ENCODE measurements around the gene KRTAP10-10.

The KRTAP10-10 gene

DNA sequence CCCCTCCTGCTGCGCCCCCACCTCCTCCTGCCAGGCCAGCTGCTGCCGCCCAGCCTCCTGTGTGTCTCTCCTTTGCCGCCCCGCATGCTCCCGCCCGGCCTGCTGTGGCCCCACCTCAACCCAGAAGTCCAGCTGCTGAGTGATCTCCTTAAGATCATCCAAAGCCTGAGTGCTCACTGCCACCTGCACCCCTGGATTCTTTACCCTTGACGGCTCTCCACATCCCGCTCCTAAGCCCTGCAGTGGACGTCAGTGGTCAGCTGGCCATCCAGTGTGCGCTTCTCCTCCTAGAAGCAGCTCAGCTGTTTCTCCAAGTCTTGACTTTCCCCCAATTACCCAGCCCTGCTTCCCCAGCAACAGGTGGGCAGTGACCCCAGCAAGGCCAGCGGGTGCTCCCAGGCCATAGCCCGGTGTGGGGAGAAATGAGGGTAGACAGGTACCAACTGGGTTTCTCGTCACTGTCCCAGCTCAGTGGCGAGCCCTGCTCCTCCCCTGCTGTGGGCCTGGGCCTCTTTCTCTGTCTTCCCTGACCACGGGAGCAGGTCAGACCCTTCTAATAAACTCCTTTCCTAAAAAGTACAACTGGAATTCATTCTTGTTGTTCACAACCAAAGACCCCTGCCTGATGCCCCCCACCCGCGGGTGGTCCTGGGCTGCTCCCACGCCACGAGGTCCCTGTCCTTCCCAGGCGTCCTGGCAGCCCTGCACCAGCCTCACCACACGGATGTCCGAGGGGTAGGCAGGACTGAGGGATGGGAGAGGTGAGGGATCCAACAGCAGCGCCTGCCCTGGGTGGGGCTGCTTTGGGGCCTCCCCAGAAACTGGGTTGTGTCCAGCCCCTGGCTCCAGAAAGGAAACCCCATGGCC is 35.3 kb upstream of the KRTAP10-10 start:
- H4K8ac ChIP-seq (ENCODE audit: low read depth, low read length), result no peak overlapping the region
- H2AFZ ChIP-seq (ENCODE audit: low read length), result peak overlapping the region; percentile 26
- H2BK15ac ChIP-seq (ENCODE audit: low read length), result peak overlapping the region; percentile 96
- H3K27ac ChIP-seq (replicated peaks; ENCODE audit: low read length), result no peak overlapping the region
- peak overlapping the region; percentile 97 for H3K14ac ChIP-seq (ENCODE audit: low read length)
- DNase-seq (ENCODE audit: low spot score), result no peak
- H2AK5ac ChIP-seq (ENCODE audit: low read depth, low read length), result peak overlapping the region; percentile 78
- peaks cover 1% of the 10 kb centered on the region in 2 donors for H3K4me1 ChIP-seq (ENCODE audit: control insufficient read depth in 2 of 2, insufficient read depth in 1 of 2, low read depth in 1 of 2, low read length in 2 of 2)
- H3K4me3 ChIP-seq (ENCODE audit: low read length in 2 of 2), result no peak overlapping the region
- H3K4ac ChIP-seq (ENCODE audit: low read length), result peak overlapping the region; percentile 42
- no peak overlapping the region for H2BK5ac ChIP-seq (ENCODE audit: low read length)
- H3K9me3 ChIP-seq (replicated peaks in 1 of 2; ENCODE audit: control insufficient read depth in 2 of 2, insufficient read depth in 1 of 2, low read depth in 1 of 2, low read length in 2 of 2), result peaks cover 4 to 5% of the 10 kb centered on the region in 2 donors
- H2BK12ac ChIP-seq (ENCODE audit: low read length), result peak overlapping the region; percentile 98
- peak overlapping the region; percentile 27 for H3K23ac ChIP-seq (ENCODE audit: low read depth, low read length, poor library complexity)
- H2BK120ac ChIP-seq (ENCODE audit: low read depth, low read length), result no peak overlapping the region
- H3K27me3 ChIP-seq (ENCODE audit: control insufficient read depth in 3 of 3, insufficient read depth in 3 of 3, low read depth in 1 of 3, low read length in 3 of 3), result peaks cover 0 to 4% (median 0%) of the 10 kb centered on the region in 3 experiments
- H4K91ac ChIP-seq (ENCODE audit: low read depth, low read length, poor library complexity), result peak overlapping the region; percentile 53
- H3K18ac ChIP-seq (ENCODE audit: low read length), result peak overlapping the region; percentile 84
- no CpG with 5 or more reads among the region's 23 CpGs for WGBS, 2 donors (ENCODE audit: extremely low coverage in 2 of 2, insufficient read length in 2 of 2, insufficient replicate concordance in 1 of 2)
- H3K9ac ChIP-seq (ENCODE audit: low read depth, low read length, poor library complexity), result peak overlapping the region; percentile 32
- H3K4me2 ChIP-seq (ENCODE audit: insufficient read depth, low read length, poor library complexity, severe bottlenecking), result no peak overlapping the region
- no peaks in the 10 kb centered on the region for H3K79me1 ChIP-seq (ENCODE audit: low read depth, low read length)
- no peaks in the 10 kb centered on the region for H3K36me3 ChIP-seq (replicated peaks in 1 of 2; ENCODE audit: control insufficient read depth in 2 of 2, insufficient read depth in 2 of 2, low read length in 2 of 2)

GRCh38 chr21:44602463-44602850 is 34.7 kb upstream of the KRTAP10-10 start:
- peak overlapping the region; percentile 78 for H2AK5ac ChIP-seq (ENCODE audit: low read depth, low read length)
- peak overlapping the region; percentile 65 for H3K18ac ChIP-seq (ENCODE audit: low read length)
- H3K9ac ChIP-seq (ENCODE audit: low read depth, low read length, poor library complexity), result no peak overlapping the region
- H3K27ac ChIP-seq (replicated peaks; ENCODE audit: low read length), result no peak overlapping the region
- H3K4ac ChIP-seq (ENCODE audit: low read length), result no peak overlapping the region
- H2AFZ ChIP-seq (ENCODE audit: low read length), result peak overlapping the region; percentile 26
- no peak overlapping the region for H4K8ac ChIP-seq (ENCODE audit: low read depth, low read length)
- no peak overlapping the region for H2BK15ac ChIP-seq (ENCODE audit: low read length)
- H4K91ac ChIP-seq (ENCODE audit: low read depth, low read length, poor library complexity), result no peak overlapping the region
- H2BK120ac ChIP-seq (ENCODE audit: low read depth, low read length), result no peak overlapping the region
- no peaks in the 10 kb centered on the region for H3K79me1 ChIP-seq (ENCODE audit: low read depth, low read length)
- H3K14ac ChIP-seq (ENCODE audit: low read length), result no peak overlapping the region
- no peak overlapping the region for H3K4me3 ChIP-seq (ENCODE audit: low read length in 2 of 2)
- H3K27me3 ChIP-seq (ENCODE audit: control insufficient read depth in 3 of 3, insufficient read depth in 3 of 3, low read depth in 1 of 3, low read length in 3 of 3), result peaks cover 0 to 4% (median 0%) of the 10 kb centered on the region in 3 experiments
- no peaks in the 10 kb centered on the region for H3K36me3 ChIP-seq (replicated peaks in 1 of 2; ENCODE audit: control insufficient read depth in 2 of 2, insufficient read depth in 2 of 2, low read length in 2 of 2)
- no CpG with 5 or more reads among the region's 21 CpGs for WGBS, 2 donors (ENCODE audit: extremely low coverage in 2 of 2, insufficient read length in 2 of 2, insufficient replicate concordance in 1 of 2)
- H2BK12ac ChIP-seq (ENCODE audit: low read length), result no peak overlapping the region
- H3K23ac ChIP-seq (ENCODE audit: low read depth, low read length, poor library complexity), result peak overlapping the region; percentile 10
- no peak overlapping the region for H2BK5ac ChIP-seq (ENCODE audit: low read length)
- DNase-seq (ENCODE audit: low spot score), result no peak
- H3K9me3 ChIP-seq (replicated peaks in 1 of 2; ENCODE audit: control insufficient read depth in 2 of 2, insufficient read depth in 1 of 2, low read depth in 1 of 2, low read length in 2 of 2), result peaks cover 4 to 5% of the 10 kb centered on the region in 2 donors
- no peak overlapping the region for H3K4me2 ChIP-seq (ENCODE audit: insufficient read depth, low read length, poor library complexity, severe bottlenecking)
- H3K4me1 ChIP-seq (ENCODE audit: control insufficient read depth in 2 of 2, insufficient read depth in 1 of 2, low read depth in 1 of 2, low read length in 2 of 2), result peaks cover 1% of the 10 kb centered on the region in 2 donors

DNA sequence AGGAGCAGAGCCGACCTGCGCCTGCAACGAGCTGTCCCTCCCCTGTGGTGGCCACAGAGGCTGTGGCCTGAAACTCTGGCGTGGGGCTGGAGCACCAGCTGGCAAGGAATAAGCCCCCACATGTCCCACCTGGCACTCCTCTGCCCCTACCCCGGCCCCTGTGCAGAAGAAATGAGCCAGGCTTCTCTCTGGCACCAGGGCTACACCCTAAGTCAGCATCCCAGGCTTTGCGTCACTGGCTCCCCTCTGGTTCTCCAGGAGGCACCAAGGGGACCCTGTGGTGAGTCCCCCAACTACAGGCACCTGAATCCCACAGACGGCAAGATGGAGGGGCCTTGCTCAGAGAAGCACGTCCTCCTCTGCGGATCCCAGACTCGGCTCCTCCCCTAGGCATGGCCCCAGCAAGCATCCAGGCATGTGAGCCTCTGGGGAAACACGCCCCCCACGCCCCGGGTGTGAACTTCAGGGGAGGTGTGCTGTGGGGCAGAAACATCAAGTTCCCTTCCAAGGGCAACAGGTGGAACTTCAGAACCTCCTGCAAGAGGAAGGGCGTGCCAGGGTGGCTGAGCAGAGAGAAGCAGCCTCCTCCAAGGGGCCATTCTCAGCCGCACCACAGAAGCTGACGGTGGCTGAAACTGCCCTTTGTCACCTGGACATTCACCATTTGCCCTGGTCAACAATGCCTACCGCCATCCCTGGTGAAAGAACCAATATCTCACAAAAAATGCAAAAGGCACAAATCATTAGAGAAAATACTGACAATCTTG is 33.9 kb upstream of the KRTAP10-10 start:
- no CpG with 5 or more reads among the region's 17 CpGs for WGBS, 2 donors (ENCODE audit: extremely low coverage in 2 of 2, insufficient read length in 2 of 2, insufficient replicate concordance in 1 of 2)
- no peak for DNase-seq (ENCODE audit: low spot score)
- H3K4ac ChIP-seq (ENCODE audit: low read length), result peak overlapping the region; percentile 44
- H3K4me3 ChIP-seq (ENCODE audit: low read length in 2 of 2), result no peak overlapping the region
- H2AK5ac ChIP-seq (ENCODE audit: low read depth, low read length), result peak overlapping the region; percentile 58
- H2BK120ac ChIP-seq (ENCODE audit: low read depth, low read length), result peak overlapping the region; percentile 5
- H3K9ac ChIP-seq (ENCODE audit: low read depth, low read length, poor library complexity), result no peak overlapping the region
- H2BK5ac ChIP-seq (ENCODE audit: low read length), result peak overlapping the region; percentile 39
- no peaks in the 10 kb centered on the region for H3K79me1 ChIP-seq (ENCODE audit: low read depth, low read length)
- H3K4me1 ChIP-seq (ENCODE audit: control insufficient read depth in 2 of 2, insufficient read depth in 1 of 2, low read depth in 1 of 2, low read length in 2 of 2), result peaks cover 0 to 1% of the 10 kb centered on the region in 2 donors
- peaks cover 4 to 5% of the 10 kb centered on the region in 2 donors for H3K9me3 ChIP-seq (replicated peaks in 1 of 2; ENCODE audit: control insufficient read depth in 2 of 2, insufficient read depth in 1 of 2, low read depth in 1 of 2, low read length in 2 of 2)
- H4K8ac ChIP-seq (ENCODE audit: low read depth, low read length), result no peak overlapping the region
- no peak overlapping the region for H3K14ac ChIP-seq (ENCODE audit: low read length)
- no peak overlapping the region for H3K27ac ChIP-seq (replicated peaks; ENCODE audit: low read length)
- H3K4me2 ChIP-seq (ENCODE audit: insufficient read depth, low read length, poor library complexity, severe bottlenecking), result no peak overlapping the region
- peak overlapping the region; percentile 31 for H3K23ac ChIP-seq (ENCODE audit: low read depth, low read length, poor library complexity)
- H3K36me3 ChIP-seq (replicated peaks in 1 of 2; ENCODE audit: control insufficient read depth in 2 of 2, insufficient read depth in 2 of 2, low read length in 2 of 2), result no peaks in the 10 kb centered on the region
- no peak overlapping the region for H2AFZ ChIP-seq (ENCODE audit: low read length)
- no peak overlapping the region for H4K91ac ChIP-seq (ENCODE audit: low read depth, low read length, poor library complexity)
- H2BK12ac ChIP-seq (ENCODE audit: low read length), result no peak overlapping the region
- H3K27me3 ChIP-seq (ENCODE audit: control insufficient read depth in 3 of 3, insufficient read depth in 3 of 3, low read depth in 1 of 3, low read length in 3 of 3), result peaks cover 0 to 4% (median 0%) of the 10 kb centered on the region in 3 experiments
- H3K18ac ChIP-seq (ENCODE audit: low read length), result peak overlapping the region; percentile 81
- peak overlapping the region; percentile 46 for H2BK15ac ChIP-seq (ENCODE audit: low read length)

DNA sequence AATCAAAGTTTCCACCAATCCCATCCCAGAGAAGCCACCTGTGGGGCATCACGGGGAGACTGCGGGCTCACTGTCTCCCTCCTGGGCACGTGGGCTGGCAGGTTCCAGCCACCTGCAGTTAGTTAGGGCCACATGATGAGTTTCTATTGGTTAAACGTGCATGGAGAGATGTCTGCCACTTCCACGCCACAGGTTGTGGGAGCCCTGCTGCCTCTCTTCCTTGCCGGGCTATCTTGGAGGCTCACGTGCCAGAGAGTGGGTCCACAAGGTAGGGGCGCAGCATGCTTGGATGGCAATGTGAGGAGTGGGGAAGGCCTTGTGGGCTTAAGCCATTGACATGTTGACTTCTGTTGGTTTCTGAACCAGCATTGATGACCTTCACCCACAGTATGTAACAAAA is 33.2 kb upstream of the KRTAP10-10 start:
- H4K8ac ChIP-seq (ENCODE audit: low read depth, low read length), result no peak overlapping the region
- no peak overlapping the region for H3K4me2 ChIP-seq (ENCODE audit: insufficient read depth, low read length, poor library complexity, severe bottlenecking)
- H2BK5ac ChIP-seq (ENCODE audit: low read length), result no peak overlapping the region
- H3K36me3 ChIP-seq (replicated peaks in 1 of 2; ENCODE audit: control insufficient read depth in 2 of 2, insufficient read depth in 2 of 2, low read length in 2 of 2), result no peaks in the 10 kb centered on the region
- H2AK5ac ChIP-seq (ENCODE audit: low read depth, low read length), result no peak overlapping the region
- no peaks in the 10 kb centered on the region for H3K79me1 ChIP-seq (ENCODE audit: low read depth, low read length)
- H3K14ac ChIP-seq (ENCODE audit: low read length), result no peak overlapping the region
- H2BK12ac ChIP-seq (ENCODE audit: low read length), result no peak overlapping the region
- DNase-seq (ENCODE audit: low spot score), result no peak
- H2BK15ac ChIP-seq (ENCODE audit: low read length), result no peak overlapping the region
- H3K18ac ChIP-seq (ENCODE audit: low read length), result no peak overlapping the region
- peaks cover 0 to 4% (median 0%) of the 10 kb centered on the region in 3 experiments for H3K27me3 ChIP-seq (ENCODE audit: control insufficient read depth in 3 of 3, insufficient read depth in 3 of 3, low read depth in 1 of 3, low read length in 3 of 3)
- H3K4me1 ChIP-seq (ENCODE audit: control insufficient read depth in 2 of 2, insufficient read depth in 1 of 2, low read depth in 1 of 2, low read length in 2 of 2), result peaks cover 0 to 1% of the 10 kb centered on the region in 2 donors
- H2BK120ac ChIP-seq (ENCODE audit: low read depth, low read length), result no peak overlapping the region
- H3K23ac ChIP-seq (ENCODE audit: low read depth, low read length, poor library complexity), result no peak overlapping the region
- no peak overlapping the region for H3K27ac ChIP-seq (replicated peaks; ENCODE audit: low read length)
- H3K4me3 ChIP-seq (ENCODE audit: low read length in 2 of 2), result no peak overlapping the region
- no peak overlapping the region for H3K9ac ChIP-seq (ENCODE audit: low read depth, low read length, poor library complexity)
- WGBS, 2 donors (ENCODE audit: extremely low coverage in 2 of 2, insufficient read length in 2 of 2, insufficient replicate concordance in 1 of 2), result no CpG with 5 or more reads among the region's 8 CpGs
- H4K91ac ChIP-seq (ENCODE audit: low read depth, low read length, poor library complexity), result no peak overlapping the region
- peaks cover 4 to 5% of the 10 kb centered on the region in 2 donors for H3K9me3 ChIP-seq (replicated peaks in 1 of 2; ENCODE audit: control insufficient read depth in 2 of 2, insufficient read depth in 1 of 2, low read depth in 1 of 2, low read length in 2 of 2)
- H2AFZ ChIP-seq (ENCODE audit: low read length), result no peak overlapping the region
- H3K4ac ChIP-seq (ENCODE audit: low read length), result no peak overlapping the region
